ENCODE measurements around the gene GPC6. TPM values are rescaled to one million over a fixed set of nuclear protein-coding genes. Genes with fewer than 3 reads are reported as not detected.
"Not testable (repeated sequence)": the region's sequence is repeated elsewhere in the genome, so short reads cannot be mapped to it uniquely, and the experiment has no call there.

Gene GPC6
- total RNA-seq, 2 donors from 2014 or later, result 3.4 to 5.3 TPM

- Histone ChIP-seq H3K27me3 (replicated peaks; ENCODE audit: insufficient read depth) (no peaks in the 10 kb centered on the region), H3K4me1 (replicated peaks) (no peaks in the 10 kb centered on the region), H3K9me3 (no peaks in the 10 kb centered on the region), H3K4me3 (no peak overlapping the region), H3K27ac (no peak overlapping the region), H3K36me3 (no peaks in the 10 kb centered on the region)
- intact Hi-C loops (cut with DNase I), result no loop called here
- TF ChIP-seq POLR2A (IDR thresholded peaks at IDR 0.05) (no peak), POLR2AphosphoS5 (IDR thresholded peaks at IDR 0.05) (no peak)
- TF ChIP-seq, protein P1, sequence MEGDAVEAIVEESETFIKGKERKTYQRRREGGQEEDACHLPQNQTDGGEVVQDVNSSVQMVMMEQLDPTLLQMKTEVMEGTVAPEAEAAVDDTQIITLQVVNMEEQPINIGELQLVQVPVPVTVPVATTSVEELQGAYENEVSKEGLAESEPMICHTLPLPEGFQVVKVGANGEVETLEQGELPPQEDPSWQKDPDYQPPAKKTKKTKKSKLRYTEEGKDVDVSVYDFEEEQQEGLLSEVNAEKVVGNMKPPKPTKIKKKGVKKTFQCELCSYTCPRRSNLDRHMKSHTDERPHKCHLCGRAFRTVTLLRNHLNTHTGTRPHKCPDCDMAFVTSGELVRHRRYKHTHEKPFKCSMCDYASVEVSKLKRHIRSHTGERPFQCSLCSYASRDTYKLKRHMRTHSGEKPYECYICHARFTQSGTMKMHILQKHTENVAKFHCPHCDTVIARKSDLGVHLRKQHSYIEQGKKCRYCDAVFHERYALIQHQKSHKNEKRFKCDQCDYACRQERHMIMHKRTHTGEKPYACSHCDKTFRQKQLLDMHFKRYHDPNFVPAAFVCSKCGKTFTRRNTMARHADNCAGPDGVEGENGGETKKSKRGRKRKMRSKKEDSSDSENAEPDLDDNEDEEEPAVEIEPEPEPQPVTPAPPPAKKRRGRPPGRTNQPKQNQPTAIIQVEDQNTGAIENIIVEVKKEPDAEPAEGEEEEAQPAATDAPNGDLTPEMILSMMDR (IDR thresholded peaks at IDR 0.05), result no peak
- no peak for DNase-seq (ENCODE audit: low spot score)
Observed at GRCh38 chr13:94209117-94209516, 982.5 kb downstream of the GPC6 start.

DNA sequence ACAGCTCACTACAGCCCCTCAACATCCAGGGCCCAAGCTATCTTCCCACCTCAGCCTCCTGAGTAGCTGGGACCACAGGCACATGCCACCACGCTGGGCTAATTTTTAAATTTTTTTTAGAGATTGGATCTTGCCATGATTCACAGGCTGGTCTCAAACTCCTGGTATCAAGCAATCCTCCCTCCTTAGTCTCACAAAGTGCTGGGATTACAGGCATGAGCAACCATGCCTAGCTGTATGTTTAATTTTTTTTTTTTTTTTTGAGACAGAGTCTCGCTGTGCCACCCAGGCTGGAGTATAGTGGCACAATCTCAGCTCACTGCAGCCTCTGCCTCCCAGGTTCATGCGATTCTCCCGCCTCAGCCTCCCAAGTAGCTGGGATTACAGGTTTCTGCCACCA, 983.3 kb downstream of the GPC6 start:
- WGBS, result 98% methylated on average over 4 of the region's 4 CpGs
- not testable (repeated sequence) for H3K9me3 ChIP-seq

DNA sequence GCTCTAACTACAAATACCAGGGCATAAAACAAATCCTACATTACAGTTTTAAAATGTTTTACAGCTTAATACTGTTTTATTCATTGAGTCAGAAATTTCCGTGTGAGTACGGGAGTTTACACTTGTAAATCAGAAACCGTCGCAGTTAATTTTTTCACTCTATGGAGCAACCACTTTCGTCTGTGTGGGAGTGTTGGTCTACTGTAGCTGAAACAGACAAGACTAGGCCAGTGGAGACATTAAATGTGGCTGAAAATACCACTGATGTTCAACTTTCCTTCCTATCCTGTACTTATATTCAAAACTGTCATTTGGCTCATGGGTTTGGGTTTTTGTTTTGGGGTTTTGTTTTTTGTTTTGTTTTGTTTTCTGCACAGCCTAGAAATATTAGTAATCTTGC, 984.2 kb downstream of the GPC6 start:
- TF ChIP-seq POLR2AphosphoS5 (IDR thresholded peaks at IDR 0.05), result no peak
- TF ChIP-seq POLR2A (IDR thresholded peaks at IDR 0.05), result no peak
- TF ChIP-seq, protein P1 (IDR thresholded peaks at IDR 0.05), result no peak
- H3K4me3 ChIP-seq, result no peak overlapping the region
- 32% methylated on average over 5 of the region's 5 CpGs for WGBS

More for the DNA sequence above, 983.3 kb downstream of the GPC6 start:
- intact Hi-C loops (cut with DNase I); H3K27me3 ChIP-seq (replicated peaks; ENCODE audit: insufficient read depth); H3K36me3 ChIP-seq; DNase-seq (ENCODE audit: low spot score); H3K4me1 ChIP-seq (replicated peaks); H3K27ac ChIP-seq; H3K4me3 ChIP-seq: not testable (repeated sequence)

DNA sequence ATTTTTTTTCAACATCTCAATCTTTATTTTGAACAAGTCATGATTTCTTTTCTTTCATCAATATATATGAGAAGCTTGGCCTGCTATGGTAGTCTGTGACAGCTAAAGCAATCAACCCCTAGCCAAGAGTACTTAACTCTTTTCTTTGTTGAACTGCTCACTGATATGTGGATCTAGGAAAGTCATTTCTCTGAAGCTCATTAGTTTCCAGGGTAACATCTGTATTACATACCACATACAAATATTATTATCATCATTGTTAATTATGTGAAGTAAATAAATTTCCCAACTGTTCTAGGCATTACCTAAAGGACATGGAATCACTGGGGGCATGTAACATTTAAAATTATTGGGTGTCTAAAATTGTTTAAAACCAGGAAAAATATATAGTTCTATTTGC, 985.6 kb downstream of the GPC6 start:
- H3K9me3 ChIP-seq, result no peaks in the 10 kb centered on the region
- no peak overlapping the region for H3K27ac ChIP-seq
- no peaks in the 10 kb centered on the region for H3K27me3 ChIP-seq (replicated peaks; ENCODE audit: insufficient read depth)
- no peaks in the 10 kb centered on the region for H3K36me3 ChIP-seq
- TF ChIP-seq POLR2A (IDR thresholded peaks at IDR 0.05) (no peak), POLR2AphosphoS5 (IDR thresholded peaks at IDR 0.05) (no peak)
- TF ChIP-seq, protein P1 (IDR thresholded peaks at IDR 0.05), result no peak
- no peak for DNase-seq (ENCODE audit: low spot score)
- intact Hi-C loops (cut with DNase I), result no loop called here
- no peak overlapping the region for H3K4me3 ChIP-seq
- H3K4me1 ChIP-seq (replicated peaks), result no peaks in the 10 kb centered on the region

More for the DNA sequence above, 984.2 kb downstream of the GPC6 start:
- no peaks in the 10 kb centered on the region for H3K4me1 ChIP-seq (replicated peaks)
- DNase-seq (ENCODE audit: low spot score), result no peak
- no peak overlapping the region for H3K27ac ChIP-seq
- no peaks in the 10 kb centered on the region for H3K9me3 ChIP-seq
- H3K27me3 ChIP-seq (replicated peaks; ENCODE audit: insufficient read depth), result no peaks in the 10 kb centered on the region
- H3K36me3 ChIP-seq, result no peaks in the 10 kb centered on the region
- intact Hi-C loops (cut with DNase I), result no loop called here

- Histone ChIP-seq H3K27me3 (replicated peaks; ENCODE audit: insufficient read depth) (no peaks in the 10 kb centered on the region), H3K4me3 (no peak overlapping the region), H3K4me1 (replicated peaks) (no peaks in the 10 kb centered on the region), H3K36me3 (no peaks in the 10 kb centered on the region), H3K27ac (no peak overlapping the region), H3K9me3 (no peaks in the 10 kb centered on the region)
- intact Hi-C loops (cut with DNase I), result no loop called here
- no peak for TF ChIP-seq POLR2AphosphoS5 (IDR thresholded peaks at IDR 0.05)
- TF ChIP-seq POLR2A (IDR thresholded peaks at IDR 0.05), result no peak
- TF ChIP-seq, protein P1 (IDR thresholded peaks at IDR 0.05), result no peak
- 70% methylated on average over 1 of the region's 1 CpG for WGBS
- no peak for DNase-seq (ENCODE audit: low spot score)
Observed at GRCh38 chr13:94214121-94214520, 987.5 kb downstream of the GPC6 start.
